HUES48 (cell line): ENCODE data around the gene TAS2R16.

Source experiments
- H3K27ac ChIP-seq: one replicate; pipeline ENCODE4 v1.7.0; 2013; ENCODE audit warnings: low read depth, low read length, inconsistent platforms
- H3K27me3 ChIP-seq: 2 replicates; pipeline ENCODE4 v1.6.1; 2013; ENCODE audit warnings: mild to moderate bottlenecking, low read length; ENCODE audit not compliant: control insufficient read depth, insufficient read depth
- H3K36me3 ChIP-seq: 2 replicates; pipeline ENCODE4 v1.6.1; 2013; ENCODE audit warnings: low read length; ENCODE audit not compliant: control insufficient read depth, insufficient read depth
- H3K4me1 ChIP-seq: 2 replicates; pipeline ENCODE4 v1.6.1; 2013; ENCODE audit warnings: mild to moderate bottlenecking, low read length; ENCODE audit not compliant: control insufficient read depth, insufficient read depth
- H3K4me3 ChIP-seq: 2 replicates; pipeline ENCODE4 v1.5.1; 2013; ENCODE audit warnings: mild to moderate bottlenecking, low read depth, low read length
- H3K9ac ChIP-seq: 2 replicates; pipeline ENCODE4 v1.6.1; 2013; ENCODE audit warnings: mild to moderate bottlenecking, low read depth, low read length, moderate library complexity
- H3K9me3 ChIP-seq: 2 replicates; pipeline ENCODE4 v1.6.1; 2013; ENCODE audit warnings: low read length; ENCODE audit not compliant: control insufficient read depth, insufficient read depth

Gene TAS2R16

GRCh38 chr7:123012435-123012834, 16.9 kb upstream of the TAS2R16 start:
- Histone ChIP-seq H3K27me3 (no peaks in the 10 kb centered on the region), H3K4me3 (no peak overlapping the region), H3K4me1 (peaks cover 6% of the 10 kb centered on the region; the same call in 1 of the 2 replicates), H3K36me3 (no peaks in the 10 kb centered on the region), H3K27ac (no peak overlapping the region), H3K9me3 (no peaks in the 10 kb centered on the region), H3K9ac (no peak overlapping the region)

DNA sequence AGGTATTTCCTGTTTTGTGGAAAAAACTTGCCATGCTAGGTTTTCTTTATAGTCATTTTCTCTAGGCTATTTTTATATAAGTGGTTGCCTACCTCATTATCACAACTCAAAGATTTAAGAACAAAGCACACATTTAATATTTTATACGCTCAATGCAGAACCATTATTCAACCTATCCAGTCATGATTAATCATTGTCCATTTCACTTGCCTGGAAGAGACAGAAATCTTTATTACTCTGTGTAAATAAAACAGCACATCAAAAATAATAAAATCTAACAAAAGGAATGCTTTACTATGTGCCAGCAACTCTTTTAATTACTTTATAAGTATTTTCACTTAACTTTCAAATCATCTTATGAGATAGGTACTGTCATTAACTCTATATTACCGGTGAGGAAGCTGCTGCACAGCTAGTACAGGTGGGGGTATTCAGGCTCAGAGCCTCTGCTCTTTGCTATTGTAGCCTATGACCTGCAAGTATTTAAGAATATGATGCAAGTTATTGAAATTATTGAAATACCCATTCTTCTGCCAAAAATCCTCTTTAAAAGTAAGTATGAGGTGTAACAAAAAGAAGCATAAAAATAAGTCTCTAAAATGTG, 16.4 kb upstream of the TAS2R16 start:
- H3K9me3 ChIP-seq: no peaks in the 10 kb centered on the region
- no peak overlapping the region for H3K27ac ChIP-seq
- H3K27me3 ChIP-seq: no peaks in the 10 kb centered on the region
- no peak overlapping the region for H3K9ac ChIP-seq
- no peaks in the 10 kb centered on the region for H3K36me3 ChIP-seq
- H3K4me1 ChIP-seq: peaks cover 6% of the 10 kb centered on the region; the same call in 1 of the 2 replicates
- H3K4me3 ChIP-seq: no peak overlapping the region

GRCh38 chr7:123004931-123005330, 9.4 kb upstream of the TAS2R16 start:
- Histone ChIP-seq H3K9ac (no peak overlapping the region), H3K4me3 (no peak overlapping the region), H3K36me3 (no peaks in the 10 kb centered on the region), H3K9me3 (no peaks in the 10 kb centered on the region), H3K27ac (no peak overlapping the region), H3K4me1 (peaks cover 6% of the 10 kb centered on the region; the same call in 1 of the 2 replicates), H3K27me3 (no peaks in the 10 kb centered on the region)

DNA sequence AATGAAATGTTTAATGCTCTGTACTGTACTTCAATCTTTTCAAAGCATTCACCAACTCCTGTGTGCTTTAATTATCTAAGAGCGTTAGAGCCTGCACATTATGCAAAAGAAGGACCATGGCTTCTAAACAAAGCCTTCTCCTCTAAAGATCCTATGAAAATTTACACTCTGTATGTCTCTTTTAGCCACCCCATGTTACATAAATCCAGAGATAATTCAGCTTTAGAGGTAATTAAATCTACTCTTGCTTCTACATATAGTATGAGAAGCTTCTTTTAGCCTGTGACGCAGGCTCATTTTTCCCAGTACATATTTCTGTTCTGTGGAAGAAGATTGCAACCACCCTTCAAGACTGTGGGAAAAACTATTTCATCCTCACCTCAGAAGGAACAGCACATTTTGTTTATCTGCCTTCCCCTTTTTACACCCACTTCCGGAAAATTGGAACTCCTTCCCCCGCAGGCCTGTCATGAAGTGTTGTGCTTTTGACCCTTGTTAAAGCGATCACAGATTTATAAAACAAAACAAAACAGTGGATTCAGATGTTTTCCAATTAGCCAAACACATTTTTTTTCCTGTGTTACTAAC, 8.1 kb upstream of the TAS2R16 start:
- H3K27me3 ChIP-seq: no peaks in the 10 kb centered on the region
- no peak overlapping the region for H3K27ac ChIP-seq

DNA sequence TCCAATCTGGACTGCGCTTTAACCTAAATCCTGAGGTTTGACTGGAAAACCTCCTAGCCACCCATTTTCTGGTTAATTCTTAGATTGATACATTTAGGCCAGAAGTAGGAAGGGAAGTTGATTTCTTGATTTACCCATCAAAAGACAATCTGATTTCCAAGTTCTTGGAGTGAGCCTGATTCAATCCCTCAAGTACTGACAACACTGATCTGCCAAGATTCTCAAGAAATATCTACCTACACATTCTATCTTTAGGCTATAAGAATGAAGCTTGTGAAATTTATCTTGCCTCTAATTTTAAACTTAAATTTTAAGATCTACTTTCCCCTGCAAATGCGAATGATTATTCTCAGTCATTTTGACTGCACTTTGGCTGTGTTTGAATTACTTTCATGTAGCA, 5.9 kb downstream of the TAS2R16 start:
- Histone ChIP-seq H3K4me3 (no peak overlapping the region), H3K9me3 (no peaks in the 10 kb centered on the region), H3K4me1 (no peaks in the 10 kb centered on the region), H3K27me3 (no peaks in the 10 kb centered on the region), H3K9ac (no peak overlapping the region), H3K27ac (no peak overlapping the region), H3K36me3 (no peaks in the 10 kb centered on the region)

More for the DNA sequence above, 8.1 kb upstream of the TAS2R16 start:
- Histone ChIP-seq H3K9me3 (no peaks in the 10 kb centered on the region), H3K9ac (no peak overlapping the region), H3K4me1 (peaks cover 6% of the 10 kb centered on the region; the same call in 1 of the 2 replicates), H3K4me3 (no peak overlapping the region), H3K36me3 (no peaks in the 10 kb centered on the region)

- Histone ChIP-seq H3K4me1 (no peaks in the 10 kb centered on the region), H3K27ac (no peak overlapping the region), H3K4me3 (no peak overlapping the region), H3K9me3 (no peaks in the 10 kb centered on the region), H3K36me3 (no peaks in the 10 kb centered on the region), H3K27me3 (no peaks in the 10 kb centered on the region), H3K9ac (no peak overlapping the region)
These were observed 6.5 kb downstream of the TAS2R16 start for GRCh38 chr7:122989041-122989440.

GRCh38 chr7:122988333-122988732, 7.2 kb downstream of the TAS2R16 start:
- H3K9me3 ChIP-seq: no peaks in the 10 kb centered on the region
- H3K9ac ChIP-seq: no peak overlapping the region
- H3K4me1 ChIP-seq: no peaks in the 10 kb centered on the region
- H3K36me3 ChIP-seq: no peaks in the 10 kb centered on the region
- no peaks in the 10 kb centered on the region for H3K27me3 ChIP-seq
- H3K27ac ChIP-seq: no peak overlapping the region
- H3K4me3 ChIP-seq: no peak overlapping the region

DNA sequence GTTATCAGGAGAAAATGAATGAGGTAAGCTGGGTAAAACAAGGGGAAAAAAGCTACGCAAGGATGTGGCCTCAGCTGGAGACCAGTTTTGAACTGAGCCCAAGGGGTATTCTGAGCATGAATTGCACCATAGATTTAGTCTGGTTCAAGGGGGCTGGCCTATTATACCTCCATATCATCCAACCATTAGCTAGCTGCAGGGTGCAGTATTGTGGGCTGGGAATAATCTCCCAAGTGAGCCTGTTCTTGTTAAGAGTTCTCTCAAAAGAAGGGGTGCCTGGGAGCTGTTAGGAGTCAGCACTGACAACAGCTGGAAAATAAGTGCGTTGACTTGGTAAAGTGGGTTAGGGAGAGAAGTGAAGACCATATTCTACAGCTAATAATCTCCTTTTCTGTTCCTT, 8.0 kb downstream of the TAS2R16 start:
- Histone ChIP-seq H3K27ac (no peak overlapping the region), H3K9me3 (no peaks in the 10 kb centered on the region), H3K9ac (no peak overlapping the region), H3K27me3 (no peaks in the 10 kb centered on the region), H3K4me1 (peaks cover 7% of the 10 kb centered on the region; the same call in 1 of the 2 replicates), H3K36me3 (no peaks in the 10 kb centered on the region), H3K4me3 (no peak overlapping the region)

DNA sequence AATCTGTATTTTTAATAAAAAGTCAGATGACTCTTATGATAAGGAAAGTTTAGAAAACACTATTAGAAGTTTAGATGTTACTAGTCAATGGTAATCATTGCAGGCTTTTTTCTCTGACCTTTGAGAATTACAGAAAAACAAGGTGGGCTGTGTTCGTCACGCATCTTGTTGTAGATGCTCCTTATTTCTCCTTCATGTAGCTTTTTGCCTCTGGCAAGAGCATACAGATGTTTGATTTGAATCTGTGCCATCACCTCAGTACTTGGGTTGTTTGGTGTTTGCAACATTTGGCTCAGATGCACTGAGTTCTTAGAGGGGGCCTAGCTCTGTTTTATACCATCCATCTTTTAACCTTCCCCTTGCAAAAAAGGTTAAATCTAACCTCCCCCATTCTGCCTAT, 11.5 kb downstream of the TAS2R16 start:
- Histone ChIP-seq H3K4me3 (no peak overlapping the region), H3K9me3 (no peaks in the 10 kb centered on the region), H3K27ac (no peak overlapping the region), H3K9ac (no peak overlapping the region), H3K4me1 (peaks cover 14% of the 10 kb centered on the region; the same call in 1 of the 2 replicates), H3K27me3 (no peaks in the 10 kb centered on the region), H3K36me3 (no peaks in the 10 kb centered on the region)

DNA sequence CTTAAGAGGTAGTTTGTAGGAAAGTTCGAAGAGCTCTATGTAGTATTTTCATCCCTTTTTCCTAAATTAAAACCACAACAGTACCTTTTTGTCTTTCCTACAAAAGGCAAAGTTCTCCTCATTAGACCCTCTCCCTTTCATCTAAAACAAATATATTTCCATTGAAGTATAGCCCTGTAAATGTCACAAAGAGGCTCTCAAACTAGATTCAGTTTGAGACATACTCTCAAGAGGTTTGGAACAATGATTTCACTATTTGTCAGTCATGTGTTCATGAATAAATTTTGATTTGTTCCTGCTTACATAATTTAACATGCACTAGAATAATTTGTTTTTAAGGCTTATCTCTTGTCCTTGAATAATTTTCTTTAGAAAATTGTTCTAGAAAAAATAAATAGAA, 12.2 kb downstream of the TAS2R16 start:
- H3K36me3 ChIP-seq: no peaks in the 10 kb centered on the region
- H3K27ac ChIP-seq: no peak overlapping the region
- no peak overlapping the region for H3K4me3 ChIP-seq

GRCh38 chr7:122975341-122975740, 20.2 kb downstream of the TAS2R16 start:
- H3K4me3 ChIP-seq: no peak overlapping the region
- H3K27ac ChIP-seq: peak overlapping the region; percentile 18
- H3K9ac ChIP-seq: no peak overlapping the region

More for the DNA sequence above, 12.2 kb downstream of the TAS2R16 start:
- Histone ChIP-seq H3K4me1 (peaks cover 14% of the 10 kb centered on the region; the same call in 1 of the 2 replicates), H3K9ac (no peak overlapping the region), H3K27me3 (no peaks in the 10 kb centered on the region), H3K9me3 (no peaks in the 10 kb centered on the region)

More at GRCh38 chr7:122975341-122975740, 20.2 kb downstream of the TAS2R16 start:
- Histone ChIP-seq H3K9me3 (no peaks in the 10 kb centered on the region), H3K27me3 (no peaks in the 10 kb centered on the region), H3K4me1 (peaks cover 4% of the 10 kb centered on the region; the same call in 1 of the 2 replicates), H3K36me3 (no peaks in the 10 kb centered on the region)
